ENCODE measurements around the gene CD209.

- no peak for TF ChIP-seq TEAD4 (IDR thresholded peaks at IDR 0.05; ENCODE audit: low read length)
- no peak for TF ChIP-seq TEAD4 (CRISPR knock-in tag; IDR thresholded peaks at IDR 0.05; ENCODE audit: borderline replicate concordance)
- no peak for TF ChIP-seq NCOA2 (IDR thresholded peaks at IDR 0.05; ENCODE audit: partially characterized antibody in 2 of 2)
- TF ChIP-seq ZBED1 (IDR thresholded peaks at IDR 0.05) = no peak
- no peak for TF ChIP-seq TEAD2 (tag; IDR thresholded peaks at IDR 0.05)
Measured at GRCh38 chr19:7720351-7720750, 27.0 kb downstream of the CD209 start.

All from K562 (cell line).